ENCODE results near the gene LRRC4C.

GRCh38 chr11:40360206-40360798 is 1099.2 kb downstream of the LRRC4C start:
- TF ChIP-seq CTCF (IDR thresholded peaks at IDR 0.05) (no peak), EZH2phosphoT487 (IDR thresholded peaks at IDR 0.05) (no peak), EZH2 (IDR thresholded peaks at IDR 0.05) (no peak)
